GM21447 (cell line): ENCODE results near the gene VANGL2.
"Not testable (repeated sequence)": the region's sequence is repeated elsewhere in the genome, so short reads cannot be mapped to it uniquely, and the experiment has no call there.

ENCODE experiments used
- ATAC-seq: cut with Tn5 transposase; IDR thresholded peaks from one replicate; pipeline ENCODE4 v1.9.1; 2021; ENCODE audit not compliant: unreplicated experiment

The VANGL2 gene

DNA sequence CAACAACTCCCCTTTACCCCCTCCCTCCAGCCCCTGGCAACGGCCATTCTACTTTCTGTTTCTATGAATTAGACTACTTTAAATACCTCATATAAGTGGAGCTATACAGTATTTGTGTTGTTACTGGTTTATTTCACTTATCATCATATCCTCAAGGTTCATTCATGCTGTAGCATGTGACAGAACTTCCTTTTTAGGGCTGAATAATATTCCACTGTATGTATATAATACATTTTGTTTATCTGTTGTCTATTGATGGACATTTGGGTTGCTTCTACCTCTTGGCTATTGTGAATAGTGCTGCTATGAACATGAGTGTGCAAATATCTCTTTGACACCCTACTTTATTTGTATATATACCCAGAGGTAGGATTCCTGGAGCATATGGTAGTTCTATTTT lies 31.3 kb upstream of the VANGL2 start:
- ATAC-seq: no peak

DNA sequence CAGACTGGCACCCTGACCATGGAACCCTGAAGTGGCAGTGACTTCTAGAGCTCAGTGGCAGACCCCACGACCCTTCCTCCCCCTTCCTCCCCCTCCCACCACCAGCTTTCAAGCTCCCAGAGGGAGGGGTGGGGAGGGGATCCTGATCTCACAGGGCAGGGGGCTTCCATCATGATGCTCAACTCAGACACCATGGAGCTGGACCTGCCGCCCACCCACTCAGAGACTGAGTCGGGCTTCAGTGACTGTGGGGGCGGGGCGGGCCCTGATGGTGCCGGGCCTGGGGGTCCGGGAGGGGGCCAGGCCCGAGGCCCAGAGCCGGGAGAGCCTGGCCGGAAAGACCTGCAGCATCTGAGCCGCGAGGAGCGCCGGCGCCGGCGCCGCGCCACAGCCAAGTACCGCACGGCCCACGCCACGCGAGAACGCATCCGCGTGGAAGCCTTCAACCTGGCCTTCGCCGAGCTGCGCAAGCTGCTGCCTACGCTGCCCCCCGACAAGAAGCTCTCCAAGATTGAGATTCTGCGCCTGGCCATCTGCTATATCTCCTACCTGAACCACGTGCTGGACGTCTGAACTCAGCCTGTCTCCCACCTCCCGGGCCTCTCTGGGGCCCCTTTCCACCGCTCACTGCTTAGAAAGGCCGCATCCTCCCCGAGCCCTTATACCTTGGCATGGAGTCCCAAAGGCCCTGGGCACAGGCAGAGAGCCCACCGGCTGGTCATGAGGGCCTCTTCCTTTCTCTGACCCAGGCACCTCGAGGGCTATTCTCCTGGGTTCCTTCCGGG lies 29.6 kb upstream of the VANGL2 start:
- ATAC-seq: no peak

- ATAC-seq: no peak
These were observed 29.1 kb upstream of the VANGL2 start for GRCh38 chr1:160371346-160371631.

DNA sequence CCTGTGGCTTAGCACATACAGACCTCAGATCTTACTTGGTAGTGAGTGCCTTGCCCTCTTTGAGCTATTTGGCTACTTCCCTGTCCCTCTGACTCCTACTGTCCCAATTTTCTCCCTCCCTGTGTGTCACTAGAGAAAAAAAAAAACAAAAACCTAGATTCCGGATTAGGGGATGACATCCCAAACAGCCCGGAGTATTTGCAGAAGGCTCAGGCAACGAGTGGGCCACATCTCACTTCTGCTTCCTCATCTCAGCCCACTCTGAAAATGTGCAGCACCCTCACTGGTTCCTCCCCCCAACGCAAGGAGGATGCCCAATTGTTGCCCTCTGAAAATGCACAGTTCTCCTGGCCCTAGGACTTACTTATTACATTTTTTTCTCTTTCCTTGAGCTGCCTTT lies 28.6 kb upstream of the VANGL2 start:
- ATAC-seq: no peak

DNA sequence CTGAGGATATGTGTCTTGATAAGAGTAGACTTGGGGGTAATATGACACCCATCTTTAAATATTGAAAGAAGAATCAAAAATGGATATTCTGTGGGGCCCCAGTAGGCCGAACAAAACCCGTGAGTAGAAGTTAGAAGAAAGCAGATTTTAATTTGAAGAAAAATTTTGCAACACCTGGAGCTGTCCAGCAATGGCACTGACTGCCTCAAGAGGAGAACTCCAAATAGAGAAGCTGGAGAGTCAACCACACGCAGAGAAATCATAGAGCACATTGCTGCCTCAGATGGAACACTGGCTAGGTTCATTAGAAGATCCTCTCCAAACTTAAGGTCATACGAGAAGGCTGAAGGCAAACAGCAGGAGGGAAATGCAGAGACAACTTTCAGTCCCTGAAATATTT lies 26.7 kb upstream of the VANGL2 start:
- ATAC-seq: no peak

GRCh38 chr1:160374306-160375110 lies 25.9 kb upstream of the VANGL2 start:
- no peak for ATAC-seq

GRCh38 chr1:160375788-160376524 lies 24.4 kb upstream of the VANGL2 start:
- no peak for ATAC-seq

- no peak for ATAC-seq
These were observed 23.7 kb upstream of the VANGL2 start for GRCh38 chr1:160376525-160377131.

DNA sequence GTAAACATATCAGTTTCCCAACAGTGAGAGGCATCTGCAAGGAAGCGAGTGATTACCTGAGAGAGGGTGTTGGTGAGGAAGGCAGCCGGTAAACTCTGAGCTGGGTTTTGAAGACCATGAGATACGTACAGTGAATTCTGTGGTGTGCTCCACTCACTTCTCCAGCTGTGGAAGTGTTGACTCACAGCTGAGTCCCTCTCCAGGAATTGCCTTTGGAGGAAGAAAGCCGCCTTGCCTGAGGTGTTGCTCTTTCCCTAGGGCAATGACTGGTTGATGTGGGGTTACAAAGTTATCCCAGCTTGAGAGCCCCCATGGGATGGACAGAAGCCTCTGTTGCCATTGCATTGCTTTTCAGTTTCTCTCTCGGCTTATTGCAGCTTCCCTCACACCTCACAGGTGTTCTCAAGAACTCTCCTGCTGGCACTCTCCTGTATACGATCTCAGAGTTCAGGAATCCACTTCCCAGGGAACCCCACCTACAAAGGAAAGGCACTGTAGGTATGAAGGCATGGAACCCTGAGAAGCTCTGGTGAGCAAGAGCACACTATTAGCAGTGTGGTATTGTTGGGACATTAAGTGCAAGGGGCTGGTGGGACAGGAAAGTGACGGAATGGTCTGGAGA lies 22.7 kb upstream of the VANGL2 start:
- ATAC-seq: no peak

GRCh38 chr1:160384812-160385211 lies 15.6 kb upstream of the VANGL2 start:
- not testable (repeated sequence) for ATAC-seq

DNA sequence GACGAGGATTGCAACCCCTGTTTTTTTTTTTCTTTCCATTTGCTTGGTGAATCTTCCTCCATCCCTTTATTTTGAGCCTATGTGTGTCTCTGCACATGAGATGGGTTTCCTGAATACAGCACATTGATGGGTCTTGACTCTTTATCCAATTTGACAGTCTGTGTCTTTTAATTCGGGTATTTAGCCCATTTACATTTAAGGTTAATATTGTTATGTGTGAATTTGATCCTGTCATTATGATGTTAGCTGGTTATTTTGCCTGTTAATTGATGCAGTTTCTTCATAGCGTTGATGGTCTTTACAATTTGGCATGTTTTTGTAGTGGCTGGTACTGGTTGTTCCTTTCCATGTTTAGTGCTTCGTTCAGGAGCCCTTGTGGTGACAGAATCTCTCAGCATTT lies 12.0 kb upstream of the VANGL2 start:
- not testable (repeated sequence) for ATAC-seq

- ATAC-seq: no peak
These were observed 5.7 kb upstream of the VANGL2 start for GRCh38 chr1:160394673-160395072.

DNA sequence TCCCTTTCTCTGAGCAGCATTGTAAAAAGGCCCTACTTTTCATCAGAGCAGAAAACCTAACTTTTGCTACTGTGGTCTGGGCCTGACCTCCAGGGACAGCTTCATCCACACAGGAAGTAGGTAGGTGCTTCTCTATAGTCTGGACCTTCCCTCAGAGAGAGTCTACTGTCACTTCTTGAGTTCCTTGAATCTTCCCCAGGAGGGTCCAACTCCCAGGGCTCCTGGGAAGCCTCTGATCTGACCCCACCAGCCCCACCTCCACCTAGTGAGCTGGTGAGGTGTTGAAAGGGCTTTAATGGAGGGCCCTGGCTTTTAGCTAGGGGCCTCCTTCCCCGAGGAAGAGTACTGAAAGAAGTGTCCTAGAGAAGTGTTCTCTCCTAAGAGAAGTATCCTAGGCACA lies 2.7 kb upstream of the VANGL2 start:
- ATAC-seq: no peak

DNA sequence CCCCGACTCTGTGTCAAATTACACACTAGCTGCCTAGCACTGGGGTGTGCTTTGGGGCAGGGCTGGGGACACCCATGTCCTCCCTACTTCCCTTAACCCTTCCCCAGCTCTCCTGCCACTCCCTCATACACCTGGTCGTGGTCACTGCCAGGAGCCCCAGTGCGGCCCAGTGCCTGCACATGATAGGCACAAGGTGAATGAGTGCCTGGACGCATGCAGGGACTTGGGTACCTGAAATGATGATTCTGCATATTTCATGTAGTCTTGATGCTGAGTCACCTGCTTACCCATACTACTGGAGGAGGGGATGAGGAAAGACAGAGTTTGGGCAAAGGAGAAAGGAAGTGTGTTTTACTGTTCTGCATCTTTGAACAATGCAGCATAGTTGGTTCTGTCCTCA lies 1.5 kb upstream of the VANGL2 start:
- no peak for ATAC-seq

- ATAC-seq: no peak
These were observed 681 bp upstream of the VANGL2 start for GRCh38 chr1:160399544-160400222.

- no peak for ATAC-seq
These were observed 502 bp downstream of the VANGL2 start for GRCh38 chr1:160400646-160401486.

DNA sequence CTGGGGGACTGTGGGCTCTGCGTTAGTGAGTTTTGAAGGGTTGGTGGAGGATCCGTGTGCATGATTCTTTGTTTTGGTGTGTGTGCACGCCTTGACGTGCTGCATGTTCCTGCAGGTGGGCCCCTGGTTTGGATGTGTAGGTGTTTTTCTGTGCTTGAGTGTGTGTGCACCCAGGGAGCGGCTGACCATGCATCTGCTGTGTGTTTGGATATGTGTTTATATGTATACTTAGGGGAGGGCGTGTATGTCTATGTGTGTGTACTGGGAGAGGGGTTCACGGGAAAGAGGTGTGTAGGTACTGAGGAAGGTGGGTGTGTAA lies 1.1 kb downstream of the VANGL2 start:
- no peak for ATAC-seq

GRCh38 chr1:160402001-160402795 lies 1.8 kb downstream of the VANGL2 start:
- no peak for ATAC-seq

- no peak for ATAC-seq
These were observed 2.9 kb downstream of the VANGL2 start for GRCh38 chr1:160403244-160403643.
